Embryonic facial prominence (tissue), 1 donor: ENCODE results near the gene DCPS.
"Not testable (repeated sequence)": the region's sequence is repeated elsewhere in the genome, so short reads cannot be mapped to it uniquely, and the experiment has no call there.

Experiments used
- DNase-seq: peaks from one replicate; pipeline ENCODE4 v3.0.0-alpha.2; 2016; ENCODE audit errors: extremely low spot score

DCPS gene

GRCh38 chr11:126288237-126288636 lies 15.6 kb upstream of the DCPS start:
- no peak for DNase-seq

- no peak for DNase-seq
These were observed 13.0 kb upstream of the DCPS start for GRCh38 chr11:126290887-126291286.

- DNase-seq, result no peak
These were observed 10.1 kb upstream of the DCPS start for GRCh38 chr11:126293726-126294125.

- DNase-seq, result no peak
These were observed 6.9 kb upstream of the DCPS start for GRCh38 chr11:126297004-126297403.

GRCh38 chr11:126304457-126305075 lies 706 bp downstream of the DCPS start:
- DNase-seq, result no peak

GRCh38 chr11:126305699-126306098 lies 1.8 kb downstream of the DCPS start:
- no peak for DNase-seq

- no peak for DNase-seq
These were observed 3.8 kb downstream of the DCPS start for GRCh38 chr11:126307706-126308105.

GRCh38 chr11:126308271-126308671 lies 4.4 kb downstream of the DCPS start:
- no peak for DNase-seq

GRCh38 chr11:126308771-126309170 lies 4.9 kb downstream of the DCPS start:
- not testable (repeated sequence) for DNase-seq

- DNase-seq, result no peak
These were observed 6.5 kb downstream of the DCPS start for GRCh38 chr11:126310200-126310991.

GRCh38 chr11:126310992-126311310 lies 7.1 kb downstream of the DCPS start:
- DNase-seq, result no peak

GRCh38 chr11:126311401-126312291 lies 7.8 kb downstream of the DCPS start:
- DNase-seq, result no peak

GRCh38 chr11:126312961-126313360 lies 9.1 kb downstream of the DCPS start:
- no peak for DNase-seq

- DNase-seq, result no peak
These were observed 10.0 kb downstream of the DCPS start for GRCh38 chr11:126313826-126314225.

- DNase-seq, result no peak
These were observed 13.5 kb downstream of the DCPS start for GRCh38 chr11:126317432-126317755.

GRCh38 chr11:126317756-126318573 lies 14.1 kb downstream of the DCPS start:
- DNase-seq, result peak; percentile 76

GRCh38 chr11:126318574-126319373 lies 14.9 kb downstream of the DCPS start:
- peak; percentile 92 for DNase-seq

GRCh38 chr11:126319374-126319740 lies 15.5 kb downstream of the DCPS start:
- DNase-seq, result no peak

- no peak for DNase-seq
These were observed 19.1 kb downstream of the DCPS start for GRCh38 chr11:126322996-126323395.

- no peak for DNase-seq
These were observed 23.6 kb downstream of the DCPS start for GRCh38 chr11:126327281-126328000.
